Amniotic epithelial cell (primary cell): ENCODE data around the gene ZFPM1.

Experiments used
- DNase-seq: peaks from one replicate; pipeline ENCODE4 v3.0.0-alpha.2; 2010; ENCODE audit warnings: low read depth

The ZFPM1 gene

GRCh38 chr16:88539261-88539651 is 86.2 kb downstream of the ZFPM1 start:
- DNase-seq: no peak

GRCh38 chr16:88539652-88540345 is 86.7 kb downstream of the ZFPM1 start:
- no peak for DNase-seq

- DNase-seq: no peak
Measured at GRCh38 chr16:88540346-88540977, 87.4 kb downstream of the ZFPM1 start.

GRCh38 chr16:88541831-88542616 is 88.9 kb downstream of the ZFPM1 start:
- no peak for DNase-seq

- no peak for DNase-seq
Measured at GRCh38 chr16:88543230-88543813, 90.2 kb downstream of the ZFPM1 start.

GRCh38 chr16:88545781-88546180 is 92.7 kb downstream of the ZFPM1 start:
- no peak for DNase-seq

GRCh38 chr16:88548131-88548874 is 95.2 kb downstream of the ZFPM1 start:
- no peak for DNase-seq

GRCh38 chr16:88548985-88549384 is 95.9 kb downstream of the ZFPM1 start:
- no peak for DNase-seq

GRCh38 chr16:88549671-88550245 is 96.7 kb downstream of the ZFPM1 start:
- no peak for DNase-seq

GRCh38 chr16:88550246-88550661 is 97.2 kb downstream of the ZFPM1 start:
- DNase-seq: no peak

- no peak for DNase-seq
Measured at GRCh38 chr16:88552166-88552565, 99.1 kb downstream of the ZFPM1 start.

GRCh38 chr16:88552815-88553214 is 99.7 kb downstream of the ZFPM1 start:
- DNase-seq: no peak

- no peak for DNase-seq
Measured at GRCh38 chr16:88553739-88554138, 100.7 kb downstream of the ZFPM1 start.

GRCh38 chr16:88554711-88555264 is 101.7 kb downstream of the ZFPM1 start:
- no peak for DNase-seq

- no peak for DNase-seq
Measured at GRCh38 chr16:88556294-88556988, 103.4 kb downstream of the ZFPM1 start.

GRCh38 chr16:88558457-88559442 is 105.7 kb downstream of the ZFPM1 start:
- DNase-seq: peak; percentile 50

GRCh38 chr16:88560714-88561484 is 107.8 kb downstream of the ZFPM1 start:
- DNase-seq: peak; percentile 47

GRCh38 chr16:88561485-88562359 is 108.6 kb downstream of the ZFPM1 start:
- peak; percentile 36 for DNase-seq
